OCI-LY7 (cell line): ENCODE data around the gene OGFOD3. TPM values are rescaled to one million over a fixed set of nuclear protein-coding genes. Genes with fewer than 3 reads are reported as not detected.

Source experiments
- Bru-seq: library from RNA; stranded (reverse); fragments of 400-500 nt; gene quantifications from one replicate; lab custom pipeline; 2021; lab: Mats Ljungman, UMichigan
- BruChase-seq, 2 experiments: library from RNA; stranded (reverse); fragments of 400-500 nt; gene quantifications; one replicate each; lab custom pipeline; 2021; lab: Mats Ljungman, UMichigan
- BruUV-seq: library from RNA; stranded (reverse); fragments of 400-500 nt; replicated peaks from 2 replicates; lab custom pipeline; 2021; lab: Mats Ljungman, UMichigan
- CTCF ChIA-PET: fragments of 300-600 bp; sonication (Branson Sonifier 250); formaldehyde crosslinking; loops from one replicate; lab custom pipeline; 2022; ENCODE audit warnings: antibody characterized with exemption; ENCODE audit not compliant: unreplicated experiment; lab: Charles Lee
- POLR2A ChIA-PET: fragments of 300-600 bp; sonication (Branson Sonifier 250); formaldehyde crosslinking; loops from one replicate; lab custom pipeline; 2022; ENCODE audit warnings: antibody characterized with exemption; lab: Charles Lee
- DNase-seq: peaks from one replicate; pipeline ENCODE4 v3.0.0-alpha.2; 2015; ENCODE audit warnings: low spot score
- H2AFZ ChIP-seq: fragments of 200-600 bp; sonication (generic), shearing (Covaris generic); 2 replicates; pipeline ENCODE4 v1.6.1; 2014; ENCODE audit warnings: mild to moderate bottlenecking, antibody characterized with exemption, low read length, moderate library complexity
- H3K27ac ChIP-seq: fragments of 200-600 bp; sonication (generic); 2 replicates; pipeline ENCODE4 v1.5.1; 2014; ENCODE audit warnings: mixed run types, low read depth, mild to moderate bottlenecking, moderate library complexity, low read length, inconsistent platforms; ENCODE audit not compliant: poor library complexity, severe bottlenecking
- H3K36me3 ChIP-seq: fragments of 200-600 bp; sonication (generic); 2 replicates; pipeline ENCODE4 v1.6.1; 2014; ENCODE audit warnings: mild to moderate bottlenecking, antibody characterized with exemption, low read length, moderate library complexity, mixed read lengths; ENCODE audit not compliant: insufficient read depth
- H3K4me1 ChIP-seq: fragments of 200-600 bp; sonication (generic); 2 replicates; pipeline ENCODE4 v1.5.1; 2014; ENCODE audit warnings: mild to moderate bottlenecking, low read length; ENCODE audit not compliant: insufficient read depth, poor library complexity, severe bottlenecking
- H3K4me2 ChIP-seq: fragments of 200-600 bp; sonication (generic); 2 replicates; pipeline ENCODE4 v1.6.1; 2014; ENCODE audit warnings: mild to moderate bottlenecking, low read length
- H3K4me3 ChIP-seq: fragments of 200-600 bp; sonication (generic); 2 replicates; pipeline ENCODE4 v1.5.1; 2014; ENCODE audit warnings: mild to moderate bottlenecking, low read depth, low read length; ENCODE audit not compliant: poor library complexity, severe bottlenecking
- H3K79me2 ChIP-seq: fragments of 200-600 bp; sonication (generic); 2 replicates; pipeline ENCODE4 v1.6.1; 2016; ENCODE audit warnings: low read depth, mild to moderate bottlenecking, low read length, moderate library complexity, mixed read lengths; ENCODE audit not compliant: insufficient read depth
- H3K9me2 ChIP-seq: fragments of 200-600 bp; sonication (generic); 2 replicates; pipeline ENCODE4 v1.6.1; 2016; ENCODE audit warnings: mild to moderate bottlenecking, low read length, mixed read lengths; ENCODE audit not compliant: insufficient read depth
- H3K9me3 ChIP-seq: fragments of 200-600 bp; sonication (generic); 2 replicates; pipeline ENCODE4 v1.6.1; 2014; ENCODE audit warnings: mild to moderate bottlenecking, mixed run types, low read length, mixed read lengths
- H4K20me1 ChIP-seq: fragments of 200-600 bp; sonication (generic); 2 replicates; pipeline ENCODE4 v1.6.1; 2014; ENCODE audit warnings: mild to moderate bottlenecking, antibody characterized with exemption, low read length, moderate library complexity, mixed read lengths; ENCODE audit not compliant: insufficient read depth
- EZH2phosphoT487 ChIP-seq: fragments of 200-600 bp; sonication (generic); IDR thresholded peaks from 2 replicates; pipeline ENCODE4 v1.6.1; 2018; ENCODE audit warnings: low read depth, borderline replicate concordance, mild to moderate bottlenecking, mixed run types, antibody characterized with exemption, low read length, moderate library complexity, mixed read lengths
- intact Hi-C: fragments of 100-400 bp; cut with micrococcal nuclease; formaldehyde crosslinking; loops from one replicate; pipeline ENCODE4 v1.10.0; 2022; ENCODE audit not compliant: unreplicated experiment
- long read RNA-seq: library from polyadenylated mRNA; stranded (forward); transcript quantifications from one replicate; pipeline ENCODE4 v2.0.0, GENCODE V29; 2022
- total RNA-seq, 2 experiments: library from RNA; depleted of rRNA in 1 of 2; stranded (reverse); fragments of >200 nt in 1 of 2; shearing (Covaris generic) in 1 of 2; gene quantifications; 2 replicates each; pipeline ENCODE4 v1.2.3, GENCODE V29; 2014 to 2022
- TF ChIP-seq, protein P1 (sequence below): fragments of 200-600 bp; sonication (generic); conservative IDR thresholded peaks from 2 replicates; pipeline ENCODE4 v1.5.1; 2014; ENCODE audit warnings: mild to moderate bottlenecking, antibody characterized with exemption, low read length, moderate library complexity, mixed read lengths

The OGFOD3 gene, protein sequence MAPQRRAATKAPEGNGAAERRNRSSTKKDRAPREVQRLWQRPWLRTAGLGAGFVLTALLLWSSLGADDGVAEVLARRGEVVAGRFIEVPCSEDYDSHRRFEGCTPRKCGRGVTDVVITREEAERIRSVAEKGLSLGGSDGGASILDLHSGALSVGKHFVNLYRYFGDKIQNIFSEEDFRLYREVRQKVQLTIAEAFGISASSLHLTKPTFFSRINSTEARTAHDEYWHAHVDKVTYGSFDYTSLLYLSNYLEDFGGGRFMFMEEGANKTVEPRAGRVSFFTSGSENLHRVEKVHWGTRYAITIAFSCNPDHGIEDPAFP
- total RNA-seq (2014; rRNA removed; shearing (Covaris generic)) (46.9 and 55.6 TPM in 2 replicates), total RNA-seq (2022) (65.2 and 80.8 TPM in 2 replicates), Bru-seq, nascent RNA (percentile 61 among the genes with signal in this experiment), BruChase-seq, experiment 1, labeled RNA remaining after a 6-hour chase (percentile 70 among the genes with signal in this experiment), BruChase-seq, experiment 2, labeled RNA remaining after a 2-hour chase (percentile 68 among the genes with signal in this experiment)
- long read RNA-seq, full-length matches to known transcripts = 22 of 38 reads
- long read RNA-seq, partial matches to known transcripts = 4 of 38 reads
- long read RNA-seq, other reads (novel, unspliced or antisense) = 12 of 38 reads

- TF ChIP-seq EZH2phosphoT487 = no peak
- TF ChIP-seq, protein P1, sequence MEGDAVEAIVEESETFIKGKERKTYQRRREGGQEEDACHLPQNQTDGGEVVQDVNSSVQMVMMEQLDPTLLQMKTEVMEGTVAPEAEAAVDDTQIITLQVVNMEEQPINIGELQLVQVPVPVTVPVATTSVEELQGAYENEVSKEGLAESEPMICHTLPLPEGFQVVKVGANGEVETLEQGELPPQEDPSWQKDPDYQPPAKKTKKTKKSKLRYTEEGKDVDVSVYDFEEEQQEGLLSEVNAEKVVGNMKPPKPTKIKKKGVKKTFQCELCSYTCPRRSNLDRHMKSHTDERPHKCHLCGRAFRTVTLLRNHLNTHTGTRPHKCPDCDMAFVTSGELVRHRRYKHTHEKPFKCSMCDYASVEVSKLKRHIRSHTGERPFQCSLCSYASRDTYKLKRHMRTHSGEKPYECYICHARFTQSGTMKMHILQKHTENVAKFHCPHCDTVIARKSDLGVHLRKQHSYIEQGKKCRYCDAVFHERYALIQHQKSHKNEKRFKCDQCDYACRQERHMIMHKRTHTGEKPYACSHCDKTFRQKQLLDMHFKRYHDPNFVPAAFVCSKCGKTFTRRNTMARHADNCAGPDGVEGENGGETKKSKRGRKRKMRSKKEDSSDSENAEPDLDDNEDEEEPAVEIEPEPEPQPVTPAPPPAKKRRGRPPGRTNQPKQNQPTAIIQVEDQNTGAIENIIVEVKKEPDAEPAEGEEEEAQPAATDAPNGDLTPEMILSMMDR = no peak
- H3K4me2 ChIP-seq = peak within 1 kb of the TSS; percentile 95
- peak within 1 kb of the TSS; percentile 84 for H3K4me3 ChIP-seq
- no TSS peak for BruUV-seq
- peak within 1 kb of the TSS; percentile 66 for H3K27ac ChIP-seq
- H3K79me2 ChIP-seq = peaks cover 27% of the 10 kb centered on the region; the same call in 1 of the 2 replicates
- peaks cover 36% of the 10 kb centered on the region for H3K36me3 ChIP-seq
- H3K9me2 ChIP-seq = no peaks in the 10 kb centered on the region
- H4K20me1 ChIP-seq = 0 out of 2 replicates have a peak, but pooled peaks cover 3% of the 10 kb centered on the region
- POLR2A ChIA-PET = interaction anchor here (0.8 to 3.0 kb wide), 9 partner anchors 11 to 126 kb away, joined by 3 to 20 read pairs (median 4); no protein-coding TSS in a partner anchor
- intact Hi-C loops = loop anchor here (1.0 to 5.0 kb wide), 6 partner anchors 39 to 186 kb away; partner anchors contain the start of gene NARF
- no peaks in the 10 kb centered on the region for H3K9me3 ChIP-seq
- H2AFZ ChIP-seq = peak within 1 kb of the TSS; percentile 5; the same call in 1 of the 2 replicates
- peak; percentile 96 for DNase-seq
- H3K4me1 ChIP-seq = peaks cover 20% of the 10 kb centered on the region
- CTCF ChIA-PET = interaction anchor here (1.1 kb wide), 1 partner anchor 61 kb away, joined by 4 read pairs; no protein-coding TSS in a partner anchor
These were observed at the start of gene OGFOD3, which contains the start of gene HEXD for GRCh38 chr17:82418001-82418986. Gene OGFOD3 (minus strand): TSS chr17:82418586. CDS start chr17:82418485, 101 bp downstream. Gene HEXD (plus strand): TSS chr17:82418347. CDS start chr17:82419800, 1,453 bp downstream.

- ChIA-PET POLR2A (no interaction called here), CTCF (no interaction called here)
- H2AFZ ChIP-seq = no peak overlapping the region
- no peaks in the 10 kb centered on the region for H3K9me3 ChIP-seq
- no peaks in the 10 kb centered on the region for H4K20me1 ChIP-seq
- H3K9me2 ChIP-seq = no peaks in the 10 kb centered on the region
- TF ChIP-seq, protein P1 = no peak
- TF ChIP-seq EZH2phosphoT487 = no peak
- no peak overlapping the region for H3K4me3 ChIP-seq
- H3K4me1 ChIP-seq = no peaks in the 10 kb centered on the region
- BruUV-seq = no TSS peak
- intact Hi-C loops = no loop called here
- no peaks in the 10 kb centered on the region for H3K79me2 ChIP-seq
- peaks cover 98% of the 10 kb centered on the region for H3K36me3 ChIP-seq
- H3K27ac ChIP-seq = no peak overlapping the region
- no peak for DNase-seq
- no peak overlapping the region for H3K4me2 ChIP-seq
These were observed 46.7 kb upstream of the OGFOD3 start for GRCh38 chr17:82465023-82465603.
